Kidney (tissue), 14 donors: ENCODE measurements around the gene CDK6. TPM values are rescaled to one million over a fixed set of nuclear protein-coding genes. Genes with fewer than 3 reads are reported as not detected.

Experiments
- DNase-seq, 5 donors: peaks; one replicate each; pipeline ENCODE4 v3.0.0-alpha.2; 2013 to 2020
- FAIRE-seq: peaks from 2 replicates; lab custom pipeline; 2012; peaks lifted over from hg19 to GRCh38; lab: Jason Lieb, UNC
- H3K27ac ChIP-seq, 2 donors: one replicate each; pipeline ENCODE4 v1.7.0; 2013; ENCODE audit warnings: low read depth in 2 of 2, low read length in 2 of 2, inconsistent platforms in 1 of 2
- H3K27me3 ChIP-seq: one replicate; pipeline ENCODE4 v1.7.1; 2013; ENCODE audit warnings: low read length, inconsistent platforms; ENCODE audit not compliant: control insufficient read depth, insufficient read depth
- H3K36me3 ChIP-seq, 3 donors: one replicate each; pipeline versions ENCODE4 v1.7.0 to v1.7.1; 2013; ENCODE audit warnings: low read length in 3 of 3, control low read depth in 1 of 3, inconsistent platforms in 1 of 3; ENCODE audit not compliant: insufficient read depth in 3 of 3, control insufficient read depth in 2 of 3
- H3K4me1 ChIP-seq, 3 donors: one replicate each; pipeline versions ENCODE4 v1.7.0 to v1.7.1; 2013; ENCODE audit warnings: low read length in 3 of 3, inconsistent platforms in 1 of 3, low read depth in 1 of 3; ENCODE audit not compliant: control insufficient read depth in 2 of 3, insufficient read depth in 2 of 3
- H3K4me3 ChIP-seq, 3 donors: one replicate each; pipeline versions ENCODE4 v1.7.0 to v1.8.1; 2013; ENCODE audit warnings: low read length in 3 of 3, control low read depth in 1 of 3, inconsistent platforms in 1 of 3
- H3K9ac ChIP-seq, 3 donors: one replicate each; pipeline versions ENCODE4 v1.7.0 to v1.7.1; 2013; ENCODE audit warnings: low read length in 3 of 3, control low read depth in 1 of 3, inconsistent platforms in 1 of 3
- H3K9me3 ChIP-seq, 3 donors: one replicate each; pipeline versions ENCODE4 v1.7.0 to v1.7.1; 2013; ENCODE audit warnings: low read length in 3 of 3, control low read depth in 1 of 3, inconsistent platforms in 1 of 3; ENCODE audit not compliant: control insufficient read depth in 2 of 3, insufficient read depth in 1 of 3
- CTCF ChIP-seq: IDR thresholded peaks from 3 replicates; pipeline ENCODE4 v1.5.1; 2012; ENCODE audit warnings: mild to moderate bottlenecking, moderate library complexity, borderline replicate concordance; ENCODE audit not compliant: insufficient read depth; ENCODE audit errors: extremely low read depth
- intact Hi-C: fragments of 100-400 bp; cut with DNase I; formaldehyde crosslinking; loops from one replicate; pipeline ENCODE4 v1.11.1; 2022
- polyA plus RNA-seq: library from polyadenylated mRNA; stranded (reverse); fragments of 350-450 nt; fragmentation: Illumina TruSeq; extraction: RNeasy Lipid Tissue Mini Kit (QIAGEN cat#74804); gene quantifications from one replicate; pipeline ENCODE4 v1.2.3, GENCODE V29; 2014; ENCODE audit warnings: low read depth, low replicate concordance; ENCODE audit not compliant: insufficient read depth
- total RNA-seq: library from RNA; stranded (reverse); fragmentation: NEBNext Ultra II Directional; extraction: Animal tissue kit (Norgen Biotek cat#: 25700); gene quantifications from one replicate; pipeline ENCODE4 v1.2.1, GENCODE V29; 2021
- donor health status: control.
- donor health status: control.
- donor health status: control.
- donor health status: control.
- donor health status: control.
- donor health status: DM: yes; HTN: yes; CAD: no.
- donor health status: Normal renal cell carcinoma (clear cell type).

The CDK6 gene
- total and polyA plus RNA-seq, 2 donors from 2014 or later = 3.6 to 20.8 TPM

GRCh38 chr7:92641921-92642511 is 194.4 kb downstream of the CDK6 start:
- no peak for FAIRE-seq
- Histone ChIP-seq H3K9ac (no peak overlapping the region), H3K4me3 (no peak overlapping the region), H3K27ac (no peak overlapping the region), H3K27me3 (no peaks in the 10 kb centered on the region), H3K4me1 (peaks cover 0 to 4% (median 0%) of the 10 kb centered on the region in 3 donors), H3K9me3 (no peaks in the 10 kb centered on the region), H3K36me3 (no peaks in the 10 kb centered on the region)
- intact Hi-C loops = no loop called here
- no peak for TF ChIP-seq CTCF
- DNase-seq = no peak

- no peak for TF ChIP-seq CTCF
- no peaks in the 10 kb centered on the region for H3K9me3 ChIP-seq
- FAIRE-seq = no peak
- no peak overlapping the region for H3K9ac ChIP-seq
- DNase-seq = no peak
- no peaks in the 10 kb centered on the region for H3K36me3 ChIP-seq
- no peak overlapping the region for H3K4me3 ChIP-seq
- no peaks in the 10 kb centered on the region for H3K27me3 ChIP-seq
- H3K4me1 ChIP-seq = peaks cover 0 to 6% (median 3%) of the 10 kb centered on the region in 3 donors
- intact Hi-C loops = no loop called here
- H3K27ac ChIP-seq = no peak overlapping the region
These were observed 196.4 kb downstream of the CDK6 start for GRCh38 chr7:92639966-92640365.

GRCh38 chr7:92639213-92639896 is 197.0 kb downstream of the CDK6 start:
- H3K27me3 ChIP-seq = no peaks in the 10 kb centered on the region
- H3K9me3 ChIP-seq = no peaks in the 10 kb centered on the region
- peaks cover 0 to 10% (median 8%) of the 10 kb centered on the region in 3 donors for H3K4me1 ChIP-seq
- H3K36me3 ChIP-seq = no peaks in the 10 kb centered on the region
- no peak overlapping the region for H3K9ac ChIP-seq
- FAIRE-seq (no peak), DNase-seq (no peak)
- no peak overlapping the region for H3K27ac ChIP-seq
- H3K4me3 ChIP-seq = no peak overlapping the region
- intact Hi-C loops = no loop called here
- TF ChIP-seq CTCF = no peak
